Uterus (tissue), 4 donors: ENCODE results near the gene MEAK7. TPM values are rescaled to one million over a fixed set of nuclear protein-coding genes. Genes with fewer than 3 reads are reported as not detected.

Source experiments
- DNase-seq, 2 donors: peaks; one replicate each; pipeline ENCODE4 v3.0.0-alpha.2; 2019 to 2020
- H3K27ac ChIP-seq, 2 donors: fragments of 200-600 bp; sonication (generic); 1 replicate in 1 of 2; 2 replicates in 1 of 2; pipeline ENCODE4 v1.5.1; 2016 to 2018
- H3K27me3 ChIP-seq, 2 donors: fragments of 200-600 bp; sonication (generic); one replicate each; pipeline ENCODE4 v1.5.1; 2018 to 2019; ENCODE audit warnings: control low read depth in 1 of 2
- H3K36me3 ChIP-seq, 2 donors: fragments of 200-600 bp; sonication (generic); one replicate each; pipeline ENCODE4 v1.5.1; 2019; ENCODE audit warnings: control low read depth in 1 of 2
- H3K4me1 ChIP-seq, 2 donors: fragments of 200-600 bp; sonication (generic); one replicate each; pipeline ENCODE4 v1.5.1; 2018 to 2019; ENCODE audit warnings: control low read depth in 1 of 2
- H3K4me3 ChIP-seq, 2 donors: fragments of 200-600 bp; sonication (generic); 1 replicate in 1 of 2; 2 replicates in 1 of 2; pipeline ENCODE4 v1.5.1; 2018 to 2019; ENCODE audit warnings: mild to moderate bottlenecking in 1 of 2
- H3K9me3 ChIP-seq, 2 donors: fragments of 200-600 bp; sonication (generic); one replicate each; pipeline ENCODE4 v1.5.1; 2019; ENCODE audit warnings: control low read depth in 1 of 2
- CTCF ChIP-seq, 4 experiments: fragments of 200-600 bp in 2 of 4; fragments of 450-650 bp in 2 of 4; sonication (generic) in 2 of 4; IDR thresholded peaks; one replicate each; pipeline ENCODE4 v1.5.1; 2016 to 2019; ENCODE audit warnings: antibody characterized with exemption in 4 of 4, mild to moderate bottlenecking in 2 of 4, moderate library complexity in 1 of 4
- POLR2A ChIP-seq, 2 donors: fragments of 450-650 bp; IDR thresholded peaks; one replicate each; pipeline ENCODE4 v1.6.1; 2016; ENCODE audit warnings: antibody characterized with exemption in 2 of 2, mild to moderate bottlenecking in 1 of 2, moderate library complexity in 1 of 2
- intact Hi-C: fragments of 100-400 bp; cut with DNase I; formaldehyde crosslinking; loops from one replicate; pipeline ENCODE4 v1.15.1; 2023; ENCODE audit warnings: low total_unique reads
- total RNA-seq, 4 donors: library from RNA; depleted of rRNA in 3 of 4; stranded (reverse); fragments of >200 nt in 3 of 4; gene quantifications; one replicate each; pipeline versions ENCODE4 v1.1.0 to v1.2.4, GENCODE V29; 2014 to 2023
- donor health status: DM: yes; HTN: yes; CAD: no.

The MEAK7 gene
- total RNA-seq, 4 donors from 2014 or later = 11.3 to 26.8 (median 21.4) TPM

DNA sequence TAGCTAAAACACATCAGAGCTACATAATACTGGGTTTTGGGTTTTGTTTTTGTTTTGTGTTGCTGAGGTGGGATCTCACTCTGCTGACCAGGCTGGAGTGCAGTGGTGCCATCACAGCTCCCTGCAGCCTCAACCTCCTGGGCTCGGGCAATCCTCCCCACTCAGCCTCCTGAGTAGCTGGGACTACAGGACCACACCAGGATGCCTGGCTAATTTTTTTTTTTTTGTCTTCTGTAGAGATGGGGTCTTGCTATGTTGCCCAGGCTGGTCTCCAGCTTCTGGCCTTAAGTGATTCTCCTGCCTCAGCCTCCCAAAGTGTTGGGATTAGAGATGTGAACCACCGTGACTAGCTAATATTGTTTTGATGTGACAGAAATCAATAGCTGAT, 6.2 kb downstream of the MEAK7 start:
- H3K9me3 ChIP-seq = peaks cover 0 to 4% of the 10 kb centered on the region in 2 donors
- no peak overlapping the region for H3K27ac ChIP-seq
- H3K4me1 ChIP-seq = no peaks in the 10 kb centered on the region
- TF ChIP-seq POLR2A (IDR thresholded peaks at IDR 0.05) (no peak), CTCF (IDR thresholded peaks at IDR 0.05) (no peak)
- DNase-seq = no peak
- H3K36me3 ChIP-seq = no peaks in the 10 kb centered on the region
- intact Hi-C loops = no loop called here
- H3K27me3 ChIP-seq = no peaks in the 10 kb centered on the region
- H3K4me3 ChIP-seq = no peak overlapping the region

DNA sequence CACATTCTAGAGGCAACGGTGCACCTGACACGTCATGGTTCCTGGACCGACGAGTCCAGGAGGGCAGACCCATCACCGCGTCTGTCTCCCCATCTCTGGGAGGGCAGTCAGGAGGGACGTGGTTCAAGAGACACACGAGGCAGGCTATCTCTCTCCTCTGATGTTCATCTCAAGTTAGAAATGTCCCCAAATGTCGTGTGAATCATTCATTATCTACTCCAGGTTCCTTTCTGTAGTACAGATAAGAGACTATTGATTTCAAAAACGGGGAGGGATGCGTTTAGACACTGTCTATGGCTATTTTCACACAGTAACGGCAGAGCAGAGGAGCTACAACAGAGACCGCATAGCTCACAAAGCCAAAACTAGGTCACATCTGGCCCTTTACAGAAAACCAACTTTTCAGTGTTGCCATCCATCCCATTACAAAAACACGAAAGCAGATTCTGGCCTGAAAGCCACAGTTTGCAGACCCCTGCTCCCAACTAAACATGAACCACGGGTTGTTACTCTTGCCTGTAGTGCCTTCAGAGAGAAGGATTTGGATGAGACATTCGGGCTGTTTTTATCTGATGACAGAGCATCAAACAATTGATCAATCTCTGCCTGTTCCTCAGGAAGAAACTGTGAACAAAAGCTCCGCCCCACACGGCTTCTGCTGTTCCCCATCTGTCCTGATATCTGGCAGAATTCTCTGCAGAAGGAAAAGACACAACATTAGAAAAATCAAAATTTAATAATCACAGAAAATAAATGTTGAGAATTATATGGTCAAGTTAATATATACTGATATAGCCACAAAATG, 6.8 kb downstream of the MEAK7 start:
- no peak for DNase-seq
- Histone ChIP-seq H3K36me3 (no peaks in the 10 kb centered on the region), H3K27me3 (no peaks in the 10 kb centered on the region), H3K27ac (no peak overlapping the region), H3K4me1 (no peaks in the 10 kb centered on the region), H3K9me3 (peaks cover 0 to 4% of the 10 kb centered on the region in 2 donors), H3K4me3 (no peak overlapping the region)
- TF ChIP-seq POLR2A (IDR thresholded peaks at IDR 0.05) (no peak), CTCF (IDR thresholded peaks at IDR 0.05) (no peak)
- intact Hi-C loops = no loop called here

- intact Hi-C loops = no loop called here
- TF ChIP-seq POLR2A (IDR thresholded peaks at IDR 0.05) = no peak
- TF ChIP-seq CTCF (IDR thresholded peaks at IDR 0.05) = no peak
- no peaks in the 10 kb centered on the region for H3K4me1 ChIP-seq
- H3K36me3 ChIP-seq = no peaks in the 10 kb centered on the region
- H3K27ac ChIP-seq = no peak overlapping the region
- H3K9me3 ChIP-seq = peaks cover 0 to 4% of the 10 kb centered on the region in 2 donors
- no peak overlapping the region for H3K4me3 ChIP-seq
- no peaks in the 10 kb centered on the region for H3K27me3 ChIP-seq
- DNase-seq = no peak
Observed at GRCh38 chr16:84496991-84497390, 7.5 kb downstream of the MEAK7 start.

GRCh38 chr16:84495506-84495905, 9.0 kb downstream of the MEAK7 start:
- Histone ChIP-seq H3K4me3 (no peak overlapping the region), H3K36me3 (no peaks in the 10 kb centered on the region), H3K27ac (no peak overlapping the region), H3K4me1 (no peaks in the 10 kb centered on the region), H3K27me3 (no peaks in the 10 kb centered on the region), H3K9me3 (peaks cover 0 to 4% of the 10 kb centered on the region in 2 donors)
- intact Hi-C loops = no loop called here
- no peak for TF ChIP-seq CTCF (IDR thresholded peaks at IDR 0.05)
- DNase-seq = no peak

DNA sequence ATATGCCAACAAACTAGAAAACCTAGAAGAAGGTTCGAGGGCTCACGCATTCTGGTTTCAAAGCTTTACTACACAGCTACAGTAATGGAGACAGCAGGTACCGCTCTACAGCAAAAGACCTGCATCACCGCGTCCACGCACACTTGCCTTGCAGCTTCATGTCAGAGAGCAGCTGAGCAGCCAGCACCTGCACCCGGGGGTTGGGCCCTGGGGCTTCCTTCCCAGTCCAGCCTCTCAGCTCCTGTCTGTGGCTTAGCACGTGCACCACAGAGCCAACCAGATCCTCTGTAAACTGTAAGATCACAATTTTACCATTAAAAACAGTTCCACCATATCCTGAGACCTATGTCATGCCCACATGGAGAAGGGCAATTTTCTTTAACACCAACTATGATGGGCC, 15.3 kb downstream of the MEAK7 start:
- no peaks in the 10 kb centered on the region for H3K4me1 ChIP-seq
- no peak overlapping the region for H3K27ac ChIP-seq
- intact Hi-C loops = no loop called here
- no peaks in the 10 kb centered on the region for H3K27me3 ChIP-seq
- no peaks in the 10 kb centered on the region for H3K36me3 ChIP-seq
- TF ChIP-seq POLR2A (IDR thresholded peaks at IDR 0.05) = no peak
- no peak for TF ChIP-seq CTCF (IDR thresholded peaks at IDR 0.05)
- peaks cover 0 to 4% of the 10 kb centered on the region in 2 donors for H3K9me3 ChIP-seq
- DNase-seq = no peak
- H3K4me3 ChIP-seq = no peak overlapping the region
